Skeletal muscle satellite cell (primary cell): Measurements from ENCODE around the gene NTNG1.

Source experiments
- H3K27me3 ChIP-seq: 2 replicates; pipeline ENCODE4 v1.7.0; 2013; ENCODE audit warnings: low read length; ENCODE audit not compliant: control insufficient read depth, insufficient read depth
- H3K36me3 ChIP-seq: 2 replicates; pipeline ENCODE4 v1.7.0; 2013; ENCODE audit warnings: mild to moderate bottlenecking, control low read depth, low read length; ENCODE audit not compliant: insufficient read depth
- H3K4me1 ChIP-seq: 2 replicates; pipeline ENCODE4 v1.7.0; 2013; ENCODE audit warnings: low read length; ENCODE audit not compliant: control insufficient read depth, insufficient read depth
- H3K4me2 ChIP-seq: 2 replicates; pipeline ENCODE4 v1.7.0; 2013; ENCODE audit warnings: mild to moderate bottlenecking, low read length
- H3K4me3 ChIP-seq: 2 replicates; pipeline ENCODE4 v1.7.0; 2013; ENCODE audit warnings: low read length
- H3K9ac ChIP-seq: 2 replicates; pipeline ENCODE4 v1.7.0; 2013; ENCODE audit warnings: mild to moderate bottlenecking, low read depth, low read length, moderate library complexity
- H3K9me3 ChIP-seq: replicated peaks from 2 replicates; pipeline ENCODE4 v1.7.0; 2013; ENCODE audit warnings: mild to moderate bottlenecking, control low read depth, low read length

Gene NTNG1

DNA sequence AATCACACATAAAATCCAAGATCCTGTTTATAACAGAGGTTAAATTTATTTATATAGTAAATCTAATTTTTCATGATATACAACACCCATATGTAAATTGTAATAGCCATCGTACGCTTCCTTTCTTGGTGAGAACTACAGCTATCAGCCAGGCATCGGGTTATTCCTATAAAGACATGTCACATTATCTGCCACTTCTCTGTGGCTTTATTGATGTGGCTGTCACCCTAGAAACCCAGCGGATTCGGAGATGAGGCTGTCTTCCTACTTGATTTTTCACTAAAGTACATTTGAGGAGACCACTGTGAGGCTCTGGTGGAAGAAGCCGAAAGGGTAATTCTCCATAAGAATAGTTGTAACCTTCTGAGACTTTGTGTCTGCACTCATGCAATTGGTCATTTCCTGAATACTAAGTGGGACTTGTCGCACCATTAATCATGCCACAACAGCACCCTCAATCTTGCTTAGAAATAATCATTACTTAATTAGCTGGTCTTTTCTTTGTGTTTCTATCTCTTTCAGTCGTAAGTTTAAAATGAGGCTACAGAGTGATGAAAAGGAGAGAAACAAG lies 106.0 kb downstream of the NTNG1 start:
- H3K9me3 ChIP-seq, result no peaks in the 10 kb centered on the region
- H3K4me2 ChIP-seq, result no peak overlapping the region
- no peaks in the 10 kb centered on the region for H3K36me3 ChIP-seq
- H3K9ac ChIP-seq, result no peak overlapping the region
- H3K27me3 ChIP-seq, result no peaks in the 10 kb centered on the region
- H3K4me3 ChIP-seq, result no peak overlapping the region
- H3K4me1 ChIP-seq, result no peaks in the 10 kb centered on the region

DNA sequence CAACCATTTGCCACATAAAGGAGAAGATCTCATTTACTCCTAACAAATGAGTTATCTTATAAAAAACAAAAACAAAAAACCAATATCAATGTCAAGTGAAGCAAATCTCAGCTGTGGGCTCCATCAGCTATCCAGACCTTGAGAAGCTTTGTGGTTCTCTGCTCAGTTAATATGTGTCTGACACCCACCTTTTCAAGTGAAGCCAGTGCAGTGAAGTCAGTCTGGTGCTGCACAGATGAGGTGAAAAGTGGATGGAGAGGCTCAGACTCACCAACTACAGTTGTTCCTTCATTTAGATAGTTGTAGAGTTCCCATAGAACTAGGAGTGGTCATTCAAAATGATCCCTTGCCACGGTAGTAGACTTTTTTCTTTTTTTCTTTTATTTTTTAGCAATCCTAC lies 106.8 kb downstream of the NTNG1 start:
- Histone ChIP-seq H3K4me1 (no peaks in the 10 kb centered on the region), H3K4me3 (no peak overlapping the region)

DNA sequence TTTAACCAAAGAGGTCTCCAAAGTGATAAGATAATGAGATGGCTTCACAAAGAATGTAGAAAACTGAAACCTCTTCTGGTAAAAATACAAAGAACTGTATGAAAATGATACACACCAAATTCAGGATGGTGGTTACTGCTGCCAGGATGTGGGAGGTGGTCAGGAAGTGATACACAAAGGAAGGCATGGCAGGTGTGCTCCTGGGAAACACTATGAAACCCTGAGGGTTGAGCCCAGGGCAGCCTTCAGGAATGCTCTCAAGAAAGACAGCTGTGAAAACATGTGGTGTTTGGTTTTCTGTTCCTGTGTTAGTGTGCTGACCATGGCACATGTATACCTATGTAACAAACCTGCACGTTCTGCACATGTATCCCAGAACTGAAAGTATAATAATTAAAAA lies 109.3 kb downstream of the NTNG1 start:
- no peaks in the 10 kb centered on the region for H3K27me3 ChIP-seq
- no peaks in the 10 kb centered on the region for H3K36me3 ChIP-seq
- no peaks in the 10 kb centered on the region for H3K4me1 ChIP-seq
- no peak overlapping the region for H3K4me3 ChIP-seq
- H3K9me3 ChIP-seq, result no peaks in the 10 kb centered on the region
- no peak overlapping the region for H3K4me2 ChIP-seq
- no peak overlapping the region for H3K9ac ChIP-seq

More for the DNA sequence above, 106.8 kb downstream of the NTNG1 start:
- Histone ChIP-seq H3K9ac (no peak overlapping the region), H3K36me3 (no peaks in the 10 kb centered on the region), H3K4me2 (no peak overlapping the region), H3K9me3 (no peaks in the 10 kb centered on the region), H3K27me3 (no peaks in the 10 kb centered on the region)

DNA sequence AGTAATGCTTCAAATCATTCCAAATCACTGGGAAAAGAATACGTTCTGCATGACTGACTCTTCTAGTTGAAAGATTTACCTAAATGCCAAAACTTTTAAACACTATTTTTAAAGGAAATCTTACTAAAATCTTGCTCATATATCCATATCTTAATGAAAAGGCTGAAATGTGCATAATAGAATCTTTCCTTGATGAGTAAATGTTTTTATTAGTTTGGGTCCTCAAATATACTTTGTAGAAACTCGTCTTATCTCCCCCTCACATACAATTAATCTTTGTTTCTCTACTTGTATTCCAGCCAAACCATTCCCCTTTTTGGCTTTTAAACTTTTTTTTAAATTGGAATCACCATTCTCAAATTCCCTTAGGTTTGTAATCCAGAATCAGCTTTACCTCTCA lies 110.2 kb downstream of the NTNG1 start:
- no peaks in the 10 kb centered on the region for H3K27me3 ChIP-seq
- H3K9me3 ChIP-seq, result no peaks in the 10 kb centered on the region
- H3K4me1 ChIP-seq, result no peaks in the 10 kb centered on the region
- H3K4me2 ChIP-seq, result no peak overlapping the region
- no peak overlapping the region for H3K4me3 ChIP-seq
- no peak overlapping the region for H3K9ac ChIP-seq
- no peaks in the 10 kb centered on the region for H3K36me3 ChIP-seq

DNA sequence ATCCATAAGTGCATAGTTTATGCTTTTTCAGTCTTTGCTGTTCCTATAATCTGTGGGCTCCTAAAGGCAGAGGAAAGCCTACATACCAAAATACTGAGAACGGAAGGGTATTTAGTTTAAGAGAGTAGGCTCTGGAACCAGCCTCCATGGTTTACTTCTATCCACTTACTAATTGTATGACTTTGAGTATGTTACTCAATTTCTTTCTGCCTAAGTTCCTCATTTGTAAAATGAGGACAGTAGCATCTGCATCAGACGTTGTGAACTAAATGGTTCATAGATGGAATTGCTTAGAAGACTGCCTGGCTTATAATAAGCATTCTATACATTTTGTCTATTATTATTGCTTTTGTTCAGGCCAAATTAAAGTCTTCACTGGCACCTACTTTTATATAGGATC lies 111.0 kb downstream of the NTNG1 start:
- Histone ChIP-seq H3K4me3 (no peak overlapping the region), H3K9me3 (no peaks in the 10 kb centered on the region), H3K27me3 (no peaks in the 10 kb centered on the region), H3K4me1 (no peaks in the 10 kb centered on the region), H3K4me2 (no peak overlapping the region), H3K36me3 (no peaks in the 10 kb centered on the region), H3K9ac (no peak overlapping the region)

DNA sequence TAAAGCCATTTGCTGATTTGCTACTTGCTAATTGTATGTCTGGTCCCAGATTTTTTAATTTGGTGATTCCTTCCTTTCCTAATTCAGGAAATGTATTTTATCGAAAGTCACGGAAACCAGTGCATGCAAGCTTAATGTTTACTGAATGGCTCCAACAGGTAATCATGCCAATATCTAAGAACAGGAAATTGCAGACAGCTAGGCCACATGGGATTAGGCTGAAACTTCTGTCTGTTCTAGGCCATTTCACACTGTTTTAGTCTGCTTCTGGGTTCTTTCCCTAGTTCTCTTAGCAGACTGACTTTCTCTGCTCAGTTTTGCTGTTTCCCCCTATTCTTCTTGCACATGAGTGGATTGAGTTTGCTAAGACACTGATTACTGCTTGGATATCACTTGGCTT lies 111.4 kb downstream of the NTNG1 start:
- Histone ChIP-seq H3K4me2 (no peak overlapping the region), H3K9me3 (no peaks in the 10 kb centered on the region), H3K9ac (no peak overlapping the region), H3K4me3 (no peak overlapping the region), H3K4me1 (no peaks in the 10 kb centered on the region), H3K36me3 (no peaks in the 10 kb centered on the region), H3K27me3 (no peaks in the 10 kb centered on the region)

DNA sequence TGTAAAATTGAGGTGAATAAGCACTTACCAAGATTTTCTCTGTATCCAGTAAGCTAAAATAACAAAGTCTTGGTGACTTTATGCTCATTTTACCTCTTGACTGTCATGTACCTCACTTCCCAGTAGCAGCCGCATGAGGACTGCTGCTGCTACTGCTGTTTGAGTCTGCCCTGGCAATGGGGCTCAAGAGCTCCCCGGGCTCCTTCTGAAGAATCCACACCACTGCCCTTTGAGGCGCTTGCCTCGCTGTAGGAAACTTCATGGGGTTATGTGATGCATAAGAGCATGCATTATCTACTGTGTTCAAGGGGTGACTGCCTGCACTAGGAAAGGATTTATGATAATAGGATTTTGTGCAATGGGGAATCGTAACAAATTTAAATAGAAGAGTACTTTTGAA lies 113.5 kb downstream of the NTNG1 start:
- Histone ChIP-seq H3K4me3 (no peak overlapping the region), H3K4me1 (no peaks in the 10 kb centered on the region), H3K36me3 (no peaks in the 10 kb centered on the region), H3K27me3 (no peaks in the 10 kb centered on the region), H3K4me2 (no peak overlapping the region), H3K9me3 (no peaks in the 10 kb centered on the region), H3K9ac (no peak overlapping the region)

DNA sequence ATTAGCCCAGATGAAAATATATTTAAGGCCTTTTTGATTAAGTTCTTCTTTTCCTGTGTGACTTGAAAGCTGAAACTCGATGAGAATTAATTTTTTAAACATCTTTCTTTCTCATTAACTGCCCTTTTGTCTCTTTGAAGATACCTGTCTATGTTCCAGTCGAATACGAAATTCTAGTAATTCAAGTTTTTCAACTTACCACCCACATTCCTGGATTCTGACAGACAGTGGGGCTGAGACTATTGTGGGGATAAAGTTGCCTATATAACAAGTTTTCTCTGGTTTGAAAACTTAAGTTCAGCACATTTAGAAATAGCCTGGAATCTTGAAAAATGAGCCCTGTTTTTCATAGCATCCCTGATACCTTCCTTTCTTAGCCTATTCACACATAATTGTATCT lies 114.6 kb downstream of the NTNG1 start:
- Histone ChIP-seq H3K36me3 (no peaks in the 10 kb centered on the region), H3K9me3 (no peaks in the 10 kb centered on the region), H3K9ac (no peak overlapping the region), H3K4me2 (no peak overlapping the region), H3K4me1 (no peaks in the 10 kb centered on the region), H3K4me3 (no peak overlapping the region), H3K27me3 (no peaks in the 10 kb centered on the region)

DNA sequence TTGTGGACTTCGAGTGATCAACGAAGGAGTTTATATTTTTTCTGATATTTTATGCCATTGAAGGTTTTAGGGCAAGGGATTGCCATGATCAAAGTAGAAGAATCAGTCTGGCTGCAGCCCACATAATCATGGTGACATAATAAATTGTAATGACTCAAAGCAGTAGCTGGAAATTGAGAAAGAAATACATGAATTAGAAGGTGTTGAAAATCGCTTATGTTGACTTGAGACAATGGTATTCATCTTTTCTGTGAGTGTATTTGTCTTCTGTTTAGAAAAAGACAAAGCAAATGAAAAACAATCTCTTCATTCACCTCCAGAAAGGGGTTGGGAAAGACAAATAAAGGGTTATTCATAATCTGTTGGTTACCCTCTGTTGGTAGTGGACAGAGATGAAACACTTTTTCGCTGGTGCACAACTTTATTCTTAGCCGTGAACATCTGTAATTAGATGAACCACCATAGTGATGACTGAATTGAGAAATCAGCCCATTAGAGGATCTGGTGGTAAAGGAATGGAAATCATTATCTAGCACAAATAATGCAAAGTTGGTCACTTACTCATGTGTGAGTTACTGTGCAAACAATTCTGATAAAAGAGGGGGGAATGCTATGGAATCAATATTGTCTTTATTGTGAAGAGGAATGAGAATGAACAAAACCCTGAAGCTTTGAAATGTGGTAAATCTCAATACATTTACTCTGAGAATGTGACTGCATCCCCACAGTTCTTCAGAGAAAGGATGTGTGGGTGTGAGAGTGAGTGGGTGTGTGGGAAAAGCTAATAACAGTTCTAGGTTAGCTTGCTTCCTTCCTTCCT lies 121.8 kb downstream of the NTNG1 start:
- H3K36me3 ChIP-seq, result no peaks in the 10 kb centered on the region
- no peaks in the 10 kb centered on the region for H3K9me3 ChIP-seq
- no peak overlapping the region for H3K9ac ChIP-seq
- no peaks in the 10 kb centered on the region for H3K27me3 ChIP-seq
- peak overlapping the region; percentile 22 for H3K4me2 ChIP-seq
- peaks cover 27% of the 10 kb centered on the region for H3K4me1 ChIP-seq
- no peak overlapping the region for H3K4me3 ChIP-seq

DNA sequence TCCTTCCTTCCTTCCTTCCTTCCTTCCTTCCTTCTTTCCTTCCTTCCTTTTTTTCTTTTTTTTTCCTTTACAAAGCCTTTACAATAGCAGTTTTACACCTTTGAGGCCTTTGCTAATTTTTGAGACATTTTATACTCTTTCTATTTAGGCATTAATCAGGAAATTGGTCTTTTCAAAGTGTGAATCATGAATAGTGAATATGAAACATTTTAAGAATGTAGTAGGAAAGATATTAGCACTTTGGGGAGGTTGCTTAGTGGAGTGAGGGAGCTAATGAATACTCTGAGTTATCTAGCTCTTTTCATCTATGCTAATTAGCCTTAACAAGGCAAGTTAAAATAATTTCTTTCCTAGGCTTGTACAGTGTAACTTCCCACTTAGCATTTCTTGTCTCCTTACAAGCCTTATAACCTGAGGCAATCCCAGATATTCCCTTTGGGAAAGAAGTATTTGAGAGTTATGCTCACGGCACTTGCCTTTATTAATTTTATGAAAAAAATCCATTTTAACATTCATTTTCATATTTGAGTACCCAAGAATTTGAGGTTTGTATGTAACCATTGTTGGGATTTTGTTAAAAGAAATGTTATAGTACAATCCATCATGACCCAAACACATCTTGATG lies 122.6 kb downstream of the NTNG1 start:
- no peak overlapping the region for H3K4me3 ChIP-seq
- H3K4me1 ChIP-seq, result peaks cover 27% of the 10 kb centered on the region
- H3K36me3 ChIP-seq, result no peaks in the 10 kb centered on the region
- H3K9me3 ChIP-seq, result no peaks in the 10 kb centered on the region
- no peaks in the 10 kb centered on the region for H3K27me3 ChIP-seq
- H3K9ac ChIP-seq, result no peak overlapping the region
- peak overlapping the region; percentile 22 for H3K4me2 ChIP-seq

DNA sequence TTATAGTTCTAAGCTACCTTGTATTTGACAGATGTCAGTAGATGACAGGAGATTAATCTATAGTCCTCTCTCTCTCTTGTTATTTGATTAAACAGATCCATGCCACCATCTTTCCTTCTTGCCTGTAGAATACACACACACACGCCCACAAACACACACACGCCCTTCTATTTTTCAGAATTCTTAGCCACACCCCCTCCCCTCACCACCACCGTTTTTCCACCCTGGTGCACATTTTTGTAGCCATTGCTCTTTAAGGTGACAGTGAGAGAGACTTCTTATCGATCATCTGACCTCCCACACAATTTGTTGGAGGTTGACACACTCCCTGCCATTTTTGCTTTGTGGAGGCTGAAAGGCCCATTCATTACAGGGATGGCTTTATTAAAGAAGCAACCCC lies 123.2 kb downstream of the NTNG1 start:
- no peaks in the 10 kb centered on the region for H3K27me3 ChIP-seq
- H3K9me3 ChIP-seq, result no peaks in the 10 kb centered on the region
- H3K4me1 ChIP-seq, result peaks cover 27% of the 10 kb centered on the region
- no peak overlapping the region for H3K9ac ChIP-seq
- no peak overlapping the region for H3K4me2 ChIP-seq
- no peak overlapping the region for H3K4me3 ChIP-seq
- H3K36me3 ChIP-seq, result no peaks in the 10 kb centered on the region

DNA sequence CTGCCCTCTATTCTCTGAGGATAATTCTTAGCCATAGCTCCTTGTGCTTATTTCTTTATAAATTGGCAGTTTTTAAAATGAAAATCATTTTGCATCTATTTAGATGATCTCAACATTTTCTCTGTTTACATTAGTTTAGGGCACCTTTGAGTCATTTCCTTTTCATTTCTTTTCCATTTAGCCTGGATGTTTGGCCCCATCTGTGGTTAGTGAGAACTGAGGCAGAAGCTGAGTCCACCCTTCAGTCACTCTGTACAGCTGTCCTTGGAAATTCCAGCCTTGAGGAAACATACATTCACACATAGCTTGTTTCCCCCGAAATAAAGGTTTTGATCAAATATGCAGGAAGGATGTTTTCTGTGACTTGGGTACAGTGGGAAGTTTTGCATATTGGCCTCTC lies 123.7 kb downstream of the NTNG1 start:
- Histone ChIP-seq H3K36me3 (no peaks in the 10 kb centered on the region), H3K4me1 (peaks cover 27% of the 10 kb centered on the region), H3K4me3 (no peak overlapping the region), H3K4me2 (no peak overlapping the region), H3K27me3 (no peaks in the 10 kb centered on the region), H3K9ac (no peak overlapping the region), H3K9me3 (no peaks in the 10 kb centered on the region)
